DOHH2 (cell line): Measurements from ENCODE around the gene FXYD6.

Experiments
- EZH2phosphoT487 ChIP-seq: fragments of 200-600 bp; sonication (generic); IDR thresholded peaks from 2 replicates; pipeline ENCODE4 v1.6.1; 2017; ENCODE audit warnings: borderline replicate concordance, mild to moderate bottlenecking, antibody characterized with exemption, low read length, moderate library complexity, mixed read lengths
- TF ChIP-seq, protein P1 (sequence below): fragments of 200-600 bp; sonication (generic); IDR thresholded peaks from one replicate; pipeline ENCODE4 v1.5.1; 2014; ENCODE audit warnings: antibody characterized with exemption, mild to moderate bottlenecking, low read depth, low read length; ENCODE audit not compliant: poor library complexity, severe bottlenecking

DNA sequence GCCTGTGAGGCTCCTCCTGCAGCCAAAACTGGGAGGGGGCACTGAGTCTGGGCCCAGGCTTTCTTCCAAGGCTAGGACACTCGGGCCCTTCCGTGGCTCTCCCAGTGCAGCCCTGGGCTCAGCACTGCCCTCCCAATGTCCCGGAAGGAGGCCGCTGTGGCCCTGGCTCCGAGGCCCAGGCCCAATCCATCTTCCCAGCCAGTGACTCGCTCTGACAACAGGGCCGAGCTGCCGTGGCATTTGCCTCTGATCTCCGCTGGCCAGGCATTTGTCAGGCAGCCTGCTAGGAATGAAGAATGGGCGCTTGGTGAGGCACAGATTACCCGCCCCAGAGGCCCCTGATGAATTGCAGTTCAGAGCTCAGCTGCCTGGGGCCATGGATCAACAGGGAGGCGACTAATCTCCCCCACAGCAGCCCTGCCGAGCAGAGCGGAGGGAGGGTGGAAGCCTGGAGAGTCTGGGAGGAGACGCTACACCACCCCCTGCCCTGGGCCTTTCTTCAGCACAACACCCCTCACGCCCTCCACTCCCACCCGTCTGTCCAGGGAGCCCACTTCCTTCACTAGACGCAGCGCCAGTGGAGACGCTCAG lies 60.2 kb downstream of the FXYD6 start:
- TF ChIP-seq, protein P1, sequence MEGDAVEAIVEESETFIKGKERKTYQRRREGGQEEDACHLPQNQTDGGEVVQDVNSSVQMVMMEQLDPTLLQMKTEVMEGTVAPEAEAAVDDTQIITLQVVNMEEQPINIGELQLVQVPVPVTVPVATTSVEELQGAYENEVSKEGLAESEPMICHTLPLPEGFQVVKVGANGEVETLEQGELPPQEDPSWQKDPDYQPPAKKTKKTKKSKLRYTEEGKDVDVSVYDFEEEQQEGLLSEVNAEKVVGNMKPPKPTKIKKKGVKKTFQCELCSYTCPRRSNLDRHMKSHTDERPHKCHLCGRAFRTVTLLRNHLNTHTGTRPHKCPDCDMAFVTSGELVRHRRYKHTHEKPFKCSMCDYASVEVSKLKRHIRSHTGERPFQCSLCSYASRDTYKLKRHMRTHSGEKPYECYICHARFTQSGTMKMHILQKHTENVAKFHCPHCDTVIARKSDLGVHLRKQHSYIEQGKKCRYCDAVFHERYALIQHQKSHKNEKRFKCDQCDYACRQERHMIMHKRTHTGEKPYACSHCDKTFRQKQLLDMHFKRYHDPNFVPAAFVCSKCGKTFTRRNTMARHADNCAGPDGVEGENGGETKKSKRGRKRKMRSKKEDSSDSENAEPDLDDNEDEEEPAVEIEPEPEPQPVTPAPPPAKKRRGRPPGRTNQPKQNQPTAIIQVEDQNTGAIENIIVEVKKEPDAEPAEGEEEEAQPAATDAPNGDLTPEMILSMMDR: no peak
- TF ChIP-seq EZH2phosphoT487: no peak
